SK-N-MC (cell line): Measurements from ENCODE around the gene TNFRSF18.

ENCODE experiments used
- DNase-seq: peaks from one replicate; pipeline ENCODE4 v3.0.0-alpha.2; 2011; ENCODE audit warnings: low read depth, low spot score
- H3K27ac ChIP-seq: fragments of 200-600 bp; sonication (generic); 2 replicates; pipeline ENCODE4 v1.5.1; 2016; ENCODE audit warnings: mixed run types
- H3K36me3 ChIP-seq: fragments of 200-600 bp; sonication (generic); 2 replicates; pipeline ENCODE4 v1.6.1; 2017; ENCODE audit warnings: antibody characterized with exemption, low read length, mixed read lengths; ENCODE audit not compliant: insufficient read depth
- H3K4me3 ChIP-seq: fragments of 200-600 bp; sonication (generic); 2 replicates; pipeline ENCODE4 v1.5.1; 2016
- H3K9ac ChIP-seq: fragments of 200-600 bp; sonication (generic); 2 replicates; pipeline ENCODE4 v1.8.0; 2017; ENCODE audit warnings: mixed run types, mixed read lengths; ENCODE audit not compliant: insufficient read length
- H3K9me3 ChIP-seq: fragments of 200-600 bp; sonication (generic); 2 replicates; pipeline ENCODE4 v1.6.1; 2017; ENCODE audit warnings: low read depth, mild to moderate bottlenecking, antibody characterized with exemption, low read length, moderate library complexity, mixed read lengths
- EZH2 ChIP-seq: fragments of 200-600 bp; sonication (generic); IDR thresholded peaks from one replicate; pipeline ENCODE4 v1.6.1; 2017; ENCODE audit warnings: antibody characterized with exemption
- FOXP2 ChIP-seq: optimal IDR thresholded peaks from 2 replicates; pipeline ENCODE3; 2011; ENCODE audit warnings: mild to moderate bottlenecking, moderate library complexity; ENCODE audit not compliant: insufficient read depth; ENCODE audit errors: extremely low read length, control extremely low read depth
- POLR2AphosphoS5 ChIP-seq: IDR thresholded peaks from 2 replicates; pipeline ENCODE4 v1.6.1; 2012; ENCODE audit warnings: mild to moderate bottlenecking, low read depth, low read length, borderline replicate concordance

The TNFRSF18 gene

DNA sequence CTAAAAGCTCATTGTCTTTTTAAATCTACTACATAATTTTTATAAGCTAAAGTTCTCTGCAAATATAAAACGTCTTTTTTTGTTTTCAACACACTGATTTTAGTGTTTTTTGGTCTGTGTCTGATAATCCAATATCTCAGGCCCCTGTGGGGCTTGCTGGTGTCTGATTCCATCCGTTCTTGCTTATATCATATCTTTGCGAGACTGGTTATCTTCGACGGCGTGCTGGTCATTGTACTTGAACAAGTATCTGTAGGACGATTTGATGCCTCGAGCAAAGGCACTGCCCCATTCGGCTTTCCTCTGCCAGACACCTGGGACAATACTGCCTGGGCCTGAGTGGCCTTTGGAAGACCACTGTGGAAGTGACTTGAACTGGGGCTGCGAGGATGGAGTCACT, 51.1 kb downstream of the TNFRSF18 start:
- H3K9me3 ChIP-seq: no peaks in the 10 kb centered on the region
- no peak overlapping the region for H3K27ac ChIP-seq
- H3K36me3 ChIP-seq: no peaks in the 10 kb centered on the region
- H3K4me3 ChIP-seq: no peak overlapping the region
- TF ChIP-seq FOXP2 (no peak), EZH2 (no peak)
- H3K9ac ChIP-seq: no peak overlapping the region
- DNase-seq: no peak

DNA sequence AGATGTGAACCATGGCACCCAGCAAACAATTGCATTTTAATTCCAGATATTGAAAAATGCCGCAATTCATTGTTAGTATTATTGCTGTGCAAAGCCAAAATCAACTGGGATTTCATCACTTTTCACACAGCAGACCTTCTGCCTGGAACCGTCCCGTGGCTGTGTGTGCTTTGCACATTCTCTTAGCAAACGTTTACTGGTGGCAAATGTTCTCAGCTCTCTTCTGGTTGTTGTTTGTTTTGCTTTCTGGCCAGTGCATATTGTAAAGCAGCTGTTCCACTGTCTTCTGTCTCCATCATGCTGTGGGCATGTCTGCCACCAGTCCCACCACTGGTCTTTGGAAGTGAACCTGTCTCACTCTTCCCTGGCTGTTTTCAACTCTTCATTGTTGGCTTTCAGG, 52.5 kb downstream of the TNFRSF18 start:
- Histone ChIP-seq H3K36me3 (no peaks in the 10 kb centered on the region), H3K4me3 (no peak overlapping the region), H3K9me3 (no peaks in the 10 kb centered on the region), H3K27ac (no peak overlapping the region; the same call in 1 of the 2 replicates), H3K9ac (no peak overlapping the region)
- no peak for TF ChIP-seq EZH2
- TF ChIP-seq FOXP2: no peak
- TF ChIP-seq POLR2AphosphoS5: no peak
- no peak for DNase-seq
